GM10266 (cell line): Measurements from ENCODE around the gene IGLL5.
"Not testable (repeated sequence)": the region's sequence is repeated elsewhere in the genome, so short reads cannot be mapped to it uniquely, and the experiment has no call there.

Source experiments
- DNase-seq: peaks from one replicate; pipeline ENCODE4 v3.0.0; 2012; ENCODE audit errors: extremely low spot score
- CTCF ChIP-seq: IDR thresholded peaks from 2 replicates; pipeline ENCODE4 v1.5.1; 2012; ENCODE audit warnings: mild to moderate bottlenecking, low read depth; ENCODE audit not compliant: control insufficient read depth, insufficient read depth; ENCODE audit errors: missing control alignments

Gene IGLL5

GRCh38 chr22:22894740-22895731 is 7.4 kb downstream of the IGLL5 start:
- TF ChIP-seq CTCF, result no peak
- DNase-seq, result no peak

DNA sequence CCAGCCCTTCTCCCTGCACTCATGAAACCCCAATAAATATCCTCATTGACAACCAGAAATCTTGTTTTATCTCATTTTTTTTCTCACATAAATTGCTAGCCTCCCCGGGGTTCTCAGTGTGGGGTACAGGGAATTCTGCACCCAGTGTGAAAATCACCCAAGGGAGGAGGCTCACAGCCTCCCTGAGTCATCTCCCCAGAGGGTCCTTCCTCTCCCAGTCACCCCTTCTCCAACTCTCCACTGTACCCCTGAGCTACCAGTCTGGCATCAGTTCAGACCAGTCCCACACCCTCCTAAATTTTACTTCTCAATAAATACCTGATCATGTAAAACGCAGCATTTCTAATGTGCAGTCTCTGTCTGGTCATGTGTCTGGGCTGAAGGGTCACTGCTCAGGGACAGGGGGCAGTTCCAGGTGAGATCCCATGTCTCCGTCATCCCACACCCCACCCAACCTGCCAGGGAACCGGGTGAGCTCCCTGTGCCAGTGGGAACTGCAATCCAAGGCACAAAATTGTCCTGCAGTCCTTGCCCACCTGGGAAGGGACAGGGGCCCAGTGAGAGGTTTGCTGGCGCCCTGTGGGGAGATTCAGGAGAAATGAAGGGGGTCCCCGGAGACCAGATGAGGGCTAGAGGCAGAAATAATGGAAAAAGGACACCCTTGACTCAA is 8.3 kb downstream of the IGLL5 start:
- TF ChIP-seq CTCF, result no peak
- DNase-seq, result no peak

DNA sequence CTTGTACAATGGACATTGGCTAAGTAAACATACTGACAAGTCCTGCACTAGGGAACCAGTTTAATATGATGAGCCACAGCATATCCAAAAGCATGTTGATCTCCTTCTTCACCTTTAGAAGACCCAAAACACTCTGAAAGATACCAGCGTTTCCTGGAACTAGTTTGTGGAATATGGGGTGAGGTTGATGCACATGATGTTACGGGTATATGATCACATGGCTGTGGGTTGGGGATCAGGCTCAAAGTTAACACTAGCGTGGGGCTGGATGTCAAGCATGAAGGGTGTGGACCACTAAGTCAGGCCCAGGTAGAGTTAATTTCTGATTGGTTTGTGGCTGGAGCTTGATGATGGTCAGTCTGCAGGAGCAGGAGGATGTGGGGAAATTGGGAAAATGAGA is 9.0 kb downstream of the IGLL5 start:
- no peak for TF ChIP-seq CTCF
- DNase-seq, result no peak

GRCh38 chr22:22897091-22897490 is 9.5 kb downstream of the IGLL5 start:
- no peak for DNase-seq
- TF ChIP-seq CTCF, result no peak

- TF ChIP-seq CTCF, result no peak
- no peak for DNase-seq
These were observed 10.3 kb downstream of the IGLL5 start for GRCh38 chr22:22897947-22898346.

DNA sequence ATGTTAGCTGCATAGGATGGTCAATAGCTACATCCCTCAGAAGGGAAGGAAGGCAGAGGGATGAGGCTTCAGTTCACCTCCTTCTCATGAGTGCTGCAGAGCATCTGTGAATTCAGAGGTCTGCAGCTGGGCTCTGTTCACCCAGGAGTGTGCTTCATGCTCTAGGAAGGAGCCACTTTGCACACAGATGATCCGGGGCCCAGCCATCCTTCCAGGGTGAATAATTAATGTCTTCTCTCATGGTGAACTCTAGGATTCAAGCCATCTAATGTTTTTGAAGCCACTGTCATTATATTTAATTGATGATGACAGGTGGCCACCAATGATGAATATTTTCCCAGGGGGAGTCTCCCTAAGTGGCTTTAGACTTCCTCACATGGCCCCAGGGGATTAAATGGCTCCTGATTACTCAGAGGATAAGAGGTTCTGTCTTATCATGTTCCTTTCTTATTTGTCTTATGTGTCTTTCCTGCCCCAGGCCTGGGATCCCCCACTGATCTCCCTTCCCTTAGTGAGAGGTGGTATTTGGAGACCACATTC is 10.9 kb downstream of the IGLL5 start:
- not testable (repeated sequence) for DNase-seq

GRCh38 chr22:22899342-22900080 is 11.9 kb downstream of the IGLL5 start:
- not testable (repeated sequence) for DNase-seq

DNA sequence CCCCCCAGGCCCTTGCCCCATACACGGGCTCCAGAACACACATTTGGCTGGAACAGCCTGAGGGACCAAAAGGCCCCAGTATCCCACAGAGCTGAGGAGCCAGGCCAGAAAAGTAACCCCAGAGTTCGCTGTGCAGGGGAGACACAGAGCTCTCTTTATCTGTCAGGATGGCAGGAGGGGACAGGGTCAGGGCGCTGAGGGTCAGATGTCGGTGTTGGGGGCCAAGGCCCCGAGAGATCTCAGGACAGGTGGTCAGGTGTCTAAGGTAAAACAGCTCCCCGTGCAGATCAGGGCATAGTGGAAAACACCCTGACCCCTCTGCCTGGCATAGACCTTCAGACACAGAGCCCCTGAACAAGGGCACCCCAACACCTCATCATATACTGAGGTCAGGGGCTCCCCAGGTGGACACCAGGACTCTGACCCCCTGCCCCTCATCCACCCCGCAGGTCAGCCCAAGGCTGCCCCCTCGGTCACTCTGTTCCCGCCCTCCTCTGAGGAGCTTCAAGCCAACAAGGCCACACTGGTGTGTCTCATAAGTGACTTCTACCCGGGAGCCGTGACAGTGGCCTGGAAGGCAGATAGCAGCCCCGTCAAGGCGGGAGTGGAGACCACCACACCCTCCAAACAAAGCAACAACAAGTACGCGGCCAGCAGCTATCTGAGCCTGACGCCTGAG is 13.1 kb downstream of the IGLL5 start:
- DNase-seq, result not testable (repeated sequence)
